Esophagus mucosa (tissue), 1 donor: ENCODE data around the gene NHERF2. TPM values are rescaled to one million over a fixed set of nuclear protein-coding genes. Genes with fewer than 3 reads are reported as not detected.
"Not testable (repeated sequence)": the region's sequence is repeated elsewhere in the genome, so short reads cannot be mapped to it uniquely, and the experiment has no call there.

Experiments
- ATAC-seq: fragments of 200-7000 bp; cut with Tn5 transposase; one replicate; pipeline ENCODE4 v1.9.1; 2020
- total RNA-seq: library from RNA; stranded (reverse); gene quantifications from one replicate; pipeline ENCODE4 v1.2.4, GENCODE V29; 2023
- donor health status: DM: yes; HTN: yes; CAD: no.

The NHERF2 gene
- total RNA-seq, 1 donor from 2014 or later, result 21.6 TPM

DNA sequence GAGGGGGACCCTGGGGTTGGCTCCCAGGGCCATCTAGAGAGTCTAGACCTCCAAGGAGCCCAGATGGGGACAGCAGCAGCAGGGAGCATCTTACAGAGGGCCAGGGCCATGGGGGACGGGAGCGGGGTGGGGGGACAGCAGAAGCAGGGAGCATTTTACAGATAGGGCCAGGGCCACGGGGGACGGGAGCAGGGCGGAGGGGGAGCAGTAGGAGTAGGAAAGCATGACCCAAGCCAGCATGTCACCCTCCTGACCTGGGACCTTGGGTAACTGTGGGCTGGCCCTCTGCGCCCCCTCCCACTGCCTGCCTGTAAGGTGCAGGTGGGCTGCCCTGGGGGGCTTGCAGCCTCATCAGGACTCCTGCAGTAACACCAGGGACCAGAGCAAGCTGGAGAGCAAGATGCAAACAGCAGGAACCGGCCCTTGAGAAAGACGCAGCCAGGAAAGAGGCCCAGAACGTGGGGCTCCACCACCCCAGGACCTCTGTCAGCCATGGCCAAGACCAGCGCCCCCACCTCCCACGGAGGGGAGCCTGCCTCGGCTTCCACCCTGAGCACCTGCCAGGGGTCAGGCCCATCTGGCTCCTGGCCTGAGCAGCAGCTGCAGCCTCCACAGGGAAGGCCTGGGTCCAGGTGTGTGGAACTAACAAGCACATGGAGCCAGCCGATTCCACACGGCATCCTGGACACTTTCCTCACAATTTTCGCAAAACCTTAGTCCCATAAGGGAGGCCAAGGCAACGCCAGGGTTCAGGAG, 19.4 kb upstream of the NHERF2 start:
- no peak for ATAC-seq

- ATAC-seq, result peak; percentile 70
Observed at GRCh38 chr16:2008009-2008526, 18.6 kb upstream of the NHERF2 start.

DNA sequence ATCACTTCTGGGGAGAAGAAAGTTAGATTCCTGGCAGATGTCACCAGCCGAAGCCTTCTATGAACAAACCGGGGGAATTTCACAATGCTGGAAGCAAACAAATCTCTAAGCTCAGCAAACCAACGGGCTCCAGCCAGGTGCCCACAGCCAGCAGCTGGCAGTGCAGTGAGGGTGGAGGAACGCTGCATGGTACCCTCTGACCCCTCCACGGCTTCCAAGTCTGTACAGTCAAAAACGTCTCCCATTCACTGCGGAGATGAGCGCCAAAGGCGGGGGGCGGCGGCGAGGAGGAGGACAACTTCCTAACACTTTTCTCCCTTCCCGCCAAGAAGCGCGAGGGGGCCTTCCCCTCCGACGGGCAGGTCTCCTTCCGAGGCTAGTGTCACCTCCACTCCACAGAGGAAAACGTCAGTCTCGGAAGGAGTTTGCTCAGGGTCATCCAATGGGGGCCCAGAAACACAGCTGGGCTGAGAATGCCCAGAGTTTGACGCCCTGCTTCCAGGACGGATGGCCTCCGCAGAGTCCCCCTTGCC, 18.0 kb upstream of the NHERF2 start:
- peak; percentile 6 for ATAC-seq

- ATAC-seq, result peak; percentile 6
Observed at GRCh38 chr16:2009164-2009711, 17.5 kb upstream of the NHERF2 start.

DNA sequence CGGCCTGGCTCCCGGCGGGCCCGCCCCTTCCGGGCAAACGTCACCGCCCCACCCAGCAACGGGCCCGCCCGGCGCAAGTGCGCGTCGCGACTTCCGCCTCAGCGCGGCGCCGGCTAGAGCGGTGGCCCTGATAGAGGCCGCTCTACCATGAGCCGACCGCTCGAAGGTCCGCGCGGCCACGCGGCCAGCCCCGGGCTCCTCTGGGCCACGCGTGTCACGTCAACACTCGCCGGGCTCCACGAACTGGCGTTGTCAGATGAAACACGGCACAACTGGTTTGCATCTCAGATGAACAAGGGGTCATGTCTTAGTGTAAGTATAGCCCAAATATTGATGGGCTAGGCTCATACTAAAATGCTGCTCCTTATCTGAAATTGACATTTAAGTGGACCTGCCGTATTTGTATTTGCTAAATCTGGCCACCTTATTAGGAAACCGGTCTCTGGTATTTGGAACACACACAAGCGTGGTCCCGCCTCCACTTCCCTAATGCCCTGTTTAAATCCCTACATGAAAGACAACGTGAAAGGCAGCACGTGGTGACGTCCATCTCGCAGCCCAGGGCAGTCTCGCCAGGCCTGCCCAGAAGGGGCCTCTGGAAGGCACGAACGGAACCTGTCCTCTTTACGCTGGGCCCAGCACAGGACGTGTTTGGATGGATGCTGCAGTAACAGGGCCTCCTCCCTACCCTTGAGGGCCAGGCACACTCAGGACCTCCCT, 16.8 kb upstream of the NHERF2 start, which contains the start of gene ZNF598:
Gene ZNF598 (minus strand): TSS at position 31 of the 720 bp plus-strand sequence.
- ATAC-seq, result peak; percentile 77

- ATAC-seq, result not testable (repeated sequence)
Observed at GRCh38 chr16:2011726-2012125, 15.0 kb upstream of the NHERF2 start.

DNA sequence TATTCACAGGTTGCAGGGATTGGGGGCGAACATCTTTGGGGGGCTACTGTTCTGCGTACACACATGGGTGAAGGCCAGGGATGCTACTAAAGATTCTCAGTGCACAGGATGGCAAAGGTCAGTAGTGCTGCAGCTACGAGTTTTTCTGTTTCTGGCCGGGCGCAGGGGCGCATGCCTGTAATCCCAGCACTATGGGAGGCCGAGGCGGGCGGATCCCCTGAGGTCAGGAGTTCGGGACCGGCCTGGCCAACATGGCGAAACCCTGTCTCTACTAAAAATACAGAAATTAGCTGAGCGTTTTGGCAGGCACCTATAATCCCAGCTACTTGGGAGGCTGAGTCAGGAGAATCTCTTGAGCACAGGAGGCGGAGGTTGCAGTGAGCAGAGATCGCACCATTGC, 13.2 kb upstream of the NHERF2 start:
- ATAC-seq, result no peak

DNA sequence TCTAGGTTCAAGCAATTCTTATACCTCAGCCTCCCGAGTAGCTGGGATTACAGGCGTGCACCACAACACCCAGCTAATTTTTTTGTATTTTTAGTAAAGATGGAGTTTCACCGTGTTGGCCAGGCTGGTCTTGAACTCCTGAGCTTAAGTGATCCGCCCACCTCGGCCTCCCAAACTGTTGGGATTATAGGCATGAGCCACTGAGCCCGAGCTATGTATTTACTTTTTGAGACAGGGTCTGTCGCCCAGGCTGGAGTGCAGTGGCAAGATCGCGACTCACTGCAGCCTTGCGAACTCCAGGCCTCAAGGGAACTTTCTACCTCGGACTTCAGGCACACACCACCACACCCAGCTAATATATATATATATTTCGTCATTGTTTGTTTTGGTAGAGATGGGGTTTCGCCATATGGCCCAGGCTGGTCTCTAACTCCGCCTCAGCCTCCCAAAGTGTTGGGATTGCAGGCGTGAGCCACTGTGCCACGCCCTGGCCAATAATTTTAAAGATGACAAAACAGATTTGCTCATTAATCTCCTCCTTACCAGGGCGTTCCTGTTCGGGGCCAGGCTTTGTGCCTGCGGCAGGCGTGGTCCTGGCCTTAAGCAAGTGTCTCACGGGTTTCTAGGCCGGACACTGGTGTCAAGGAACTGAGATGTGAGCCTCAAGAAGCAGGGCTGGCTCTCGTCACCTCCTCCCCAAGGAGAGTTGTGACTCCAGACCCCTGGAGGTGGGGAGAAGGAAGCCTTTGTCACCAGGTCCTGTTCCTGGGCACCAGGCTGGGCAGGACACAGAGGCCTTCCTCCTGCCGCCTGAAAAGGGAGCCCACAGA, 11.4 kb upstream of the NHERF2 start:
- ATAC-seq, result peak; percentile 90

DNA sequence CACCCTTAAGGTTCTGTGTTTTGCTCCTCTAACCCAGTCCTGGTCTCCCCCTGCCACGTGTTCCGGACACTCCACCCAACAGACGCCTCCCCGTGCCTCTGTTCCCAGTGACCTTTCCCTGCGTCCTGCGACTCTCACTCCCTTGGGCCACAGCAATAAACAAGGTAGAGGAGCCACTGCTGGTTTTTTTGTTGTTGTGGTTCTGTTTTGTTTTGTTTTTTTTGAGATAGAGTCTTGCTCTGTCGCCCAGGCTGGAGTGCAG, 10.8 kb upstream of the NHERF2 start:
- ATAC-seq, result no peak

DNA sequence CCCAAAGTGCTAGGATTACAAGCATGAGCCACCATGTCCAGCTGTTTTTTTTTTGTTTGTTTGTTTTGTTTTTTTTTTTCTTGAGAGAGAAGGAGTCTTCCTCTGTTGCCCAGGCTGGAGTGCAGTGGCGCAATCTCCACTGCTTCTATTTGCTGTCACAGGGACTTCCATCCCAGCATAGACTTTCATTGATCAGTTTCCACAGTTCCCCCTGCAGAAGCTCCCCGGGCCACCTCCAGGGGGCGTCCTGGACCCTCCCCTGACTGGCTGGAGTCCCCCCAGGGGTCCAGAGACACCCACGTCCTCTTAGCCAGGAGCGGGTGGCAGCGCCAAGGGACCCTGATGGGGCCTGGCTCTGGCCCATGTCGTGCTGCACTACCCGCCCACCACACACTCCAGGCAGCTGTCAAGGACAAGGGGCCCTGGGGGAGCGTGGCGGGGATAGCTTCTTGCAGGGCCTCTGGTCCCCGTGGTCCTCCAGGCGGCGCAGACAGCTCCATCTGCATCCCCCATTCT, 10.2 kb upstream of the NHERF2 start:
- ATAC-seq, result no peak

DNA sequence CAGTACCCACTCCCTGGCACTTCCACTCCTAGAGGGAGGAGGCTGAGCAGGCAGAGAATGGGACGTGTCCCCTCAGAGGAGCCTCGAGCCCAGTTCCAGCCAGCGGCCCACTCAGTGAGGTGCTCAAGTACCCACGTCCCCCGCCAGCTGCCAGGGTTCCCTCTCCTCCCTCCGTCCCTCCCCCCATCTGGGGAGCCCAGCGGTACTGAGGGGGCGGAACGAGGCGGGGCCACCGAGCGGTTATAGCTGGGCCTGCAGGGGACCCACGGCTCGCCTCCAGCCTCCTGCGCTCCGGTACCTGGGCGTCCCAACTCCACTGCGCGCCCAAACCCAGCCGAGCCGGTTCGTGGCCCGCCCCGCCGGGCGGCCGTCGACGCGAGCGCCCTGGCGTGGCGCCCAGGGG, 7.2 kb upstream of the NHERF2 start, which contains the start of gene NPW:
Gene NPW (plus strand): TSS at position 268 of the 403 bp plus-strand sequence.
- no peak for ATAC-seq

- ATAC-seq, result no peak
Observed at GRCh38 chr16:2019921-2020831, 6.5 kb upstream of the NHERF2 start.

DNA sequence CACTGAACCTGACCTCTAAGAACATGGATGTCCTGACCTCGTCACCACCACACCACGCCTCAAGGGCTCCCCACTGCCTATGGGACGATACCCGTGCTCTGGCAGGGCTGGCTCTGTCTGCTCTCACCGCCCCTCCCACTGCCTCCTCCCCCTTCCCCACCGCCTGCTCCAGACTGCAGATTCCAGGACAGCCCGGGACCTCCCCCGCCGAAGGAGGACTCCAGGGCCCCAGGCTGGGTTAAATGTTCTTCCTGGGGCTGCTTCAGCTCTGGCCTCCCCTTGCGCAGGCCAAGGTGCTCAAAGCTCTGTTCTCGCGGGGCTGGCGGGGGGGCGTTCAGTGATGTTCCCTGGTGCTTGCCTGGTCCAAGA, 4.0 kb upstream of the NHERF2 start:
- peak; percentile 37 for ATAC-seq

GRCh38 chr16:2023092-2024031, 3.3 kb upstream of the NHERF2 start:
- ATAC-seq, result peak; percentile 87

- no peak for ATAC-seq
Observed at GRCh38 chr16:2024032-2024420, 2.7 kb upstream of the NHERF2 start.

DNA sequence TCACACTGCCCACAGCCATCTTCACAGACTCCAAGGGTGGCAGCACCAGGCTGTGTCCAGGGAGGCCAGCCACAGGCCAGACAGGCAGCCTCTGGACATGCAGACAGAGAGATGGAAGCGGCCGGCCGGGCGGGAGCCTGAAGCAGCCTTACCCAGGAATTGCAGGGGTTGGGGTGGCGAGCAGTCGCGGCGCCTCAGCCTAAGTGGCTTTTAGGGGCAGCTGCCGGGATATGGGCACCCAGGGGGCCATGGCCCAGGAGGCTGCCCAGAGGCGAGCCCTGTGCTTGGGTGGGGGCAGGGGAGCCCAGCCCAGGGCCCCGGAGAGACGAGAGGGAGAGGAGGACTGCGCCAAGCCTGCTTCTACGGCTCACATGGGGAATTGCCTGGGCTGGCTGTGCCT, 1.5 kb upstream of the NHERF2 start:
- no peak for ATAC-seq

DNA sequence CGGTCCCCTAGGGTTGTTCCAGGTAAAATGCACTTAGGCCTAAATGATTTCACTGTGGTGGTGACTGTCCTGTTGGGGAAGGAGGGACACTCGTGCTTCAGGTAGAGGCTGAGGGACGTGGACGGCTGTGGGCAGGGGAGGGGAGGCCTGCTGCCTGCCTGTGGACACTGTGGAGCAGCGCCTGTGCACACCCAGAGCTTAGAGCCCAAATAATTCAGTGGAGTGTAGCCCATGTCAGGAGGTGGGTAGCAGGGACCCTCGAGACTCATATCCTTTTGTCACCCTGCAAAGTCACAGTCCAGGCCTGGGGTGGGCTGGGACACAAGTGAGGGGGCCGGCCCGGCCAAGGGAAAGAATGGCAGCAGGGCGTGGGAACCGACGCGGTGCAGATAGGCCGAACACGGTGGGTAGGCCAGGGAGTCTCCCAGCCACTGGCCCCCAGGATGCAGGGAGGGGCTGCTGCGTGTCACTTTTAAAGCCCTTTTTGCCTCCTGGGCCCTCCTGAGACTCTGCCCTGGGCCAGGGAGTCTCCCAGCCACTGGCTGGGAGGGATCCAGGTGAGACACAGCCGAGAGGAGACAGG, 733 bp upstream of the NHERF2 start:
- no peak for ATAC-seq

DNA sequence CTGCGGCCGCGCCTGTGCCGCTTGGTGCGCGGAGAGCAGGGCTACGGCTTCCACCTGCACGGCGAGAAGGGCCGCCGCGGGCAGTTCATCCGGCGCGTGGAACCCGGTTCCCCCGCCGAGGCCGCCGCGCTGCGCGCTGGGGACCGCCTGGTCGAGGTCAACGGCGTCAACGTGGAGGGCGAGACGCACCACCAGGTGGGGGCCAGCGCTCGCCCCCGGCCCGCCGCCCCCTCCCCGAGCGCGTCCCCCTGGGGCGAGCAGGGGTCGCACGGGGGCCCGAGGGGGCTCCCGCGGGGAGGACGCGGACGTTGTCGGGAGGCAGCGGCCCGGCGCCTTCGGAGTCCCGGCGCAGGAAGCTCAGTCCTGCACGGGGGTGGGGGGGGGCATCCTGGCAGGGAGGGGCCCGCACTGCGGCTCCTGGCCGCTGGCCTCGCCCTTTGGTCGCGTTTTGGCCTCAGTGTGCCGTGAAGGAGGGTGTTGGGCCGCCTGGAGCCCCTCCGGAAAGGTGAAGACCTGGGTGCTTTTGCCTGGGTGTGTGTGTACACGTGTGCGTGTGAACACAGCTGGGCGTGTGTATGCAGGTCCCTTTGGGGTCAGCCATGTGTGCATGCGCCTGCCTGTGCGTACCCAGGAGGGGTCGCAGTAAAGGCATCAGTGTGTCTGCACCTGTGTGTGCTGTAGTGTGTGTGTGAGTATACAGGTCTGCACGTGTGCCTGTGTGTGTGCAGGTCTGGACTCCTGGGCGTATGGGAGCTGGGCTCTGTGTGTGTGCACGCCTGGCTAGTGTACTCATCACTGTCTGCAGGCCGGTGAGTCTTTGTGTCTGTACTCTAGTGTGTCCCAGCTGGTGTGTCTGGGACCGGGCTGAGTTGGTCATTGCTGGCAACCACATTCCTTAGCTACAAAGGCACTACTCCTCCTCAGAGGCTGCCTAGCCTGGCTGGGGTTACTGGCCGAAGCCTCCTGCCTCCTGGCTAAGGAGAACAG, 615 bp downstream of the NHERF2 start:
- peak; percentile 6 for ATAC-seq
